HepG2 (cell line): Measurements from ENCODE around the gene BORCS5. TPM values are rescaled to one million over a fixed set of nuclear protein-coding genes. Genes with fewer than 3 reads are reported as not detected.

ENCODE experiments used
- ARNTL ChIP-seq: sonication (generic); formaldehyde crosslinking; IDR thresholded peaks from 2 replicates; pipeline ENCODE4 v1.4.0; 2020; ENCODE audit warnings: mild to moderate bottlenecking, missing genetic modification reagents
- CREB1 ChIP-seq, 2 experiments: fragments of 450-650 bp in 1 of 2; IDR thresholded peaks; 2 replicates each; pipeline ENCODE4 v1.6.1; 2016 to 2017; ENCODE audit warnings: control low read depth in 1 of 2, mild to moderate bottlenecking in 1 of 2, missing compliant biosample characterization in 1 of 2, missing genetic modification characterization in 1 of 2
- FOXP1 ChIP-seq, 2 experiments: fragments of 450-650 bp in 1 of 2; IDR thresholded peaks; 2 replicates each; pipeline ENCODE4 v1.6.1; 2017 to 2018; ENCODE audit warnings: antibody characterized with exemption in 1 of 2
- HMGA1 ChIP-seq: sonication (generic); formaldehyde crosslinking; conservative IDR thresholded peaks from 2 replicates; pipeline ENCODE4 v1.4.0; 2020; ENCODE audit warnings: missing genetic modification reagents
- HOXA9 ChIP-seq: sonication (generic); formaldehyde crosslinking; IDR thresholded peaks from 2 replicates; pipeline ENCODE4 v1.8.1; 2022; ENCODE audit warnings: missing genetic modification reagents, mild to moderate bottlenecking, moderate library complexity, borderline replicate concordance
- NR2F6 ChIP-seq, 2 experiments: IDR thresholded peaks; 2 replicates each; pipeline ENCODE4 v1.6.1; 2016; ENCODE audit warnings: antibody characterized with exemption in 1 of 2, mild to moderate bottlenecking in 1 of 2
- PCBP1 ChIP-seq: fragments of 200-400 bp; formaldehyde crosslinking; IDR thresholded peaks from 2 replicates; pipeline ENCODE4 v1.6.1; 2017; ENCODE audit warnings: mild to moderate bottlenecking, low read depth, low read length, borderline replicate concordance
- PLRG1 ChIP-seq: fragments of 450-650 bp; conservative IDR thresholded peaks from 2 replicates; pipeline ENCODE4 v1.6.1; 2016
- SCMH1 ChIP-seq: sonication (generic); formaldehyde crosslinking; IDR thresholded peaks from 2 replicates; pipeline ENCODE4 v1.9.0; 2021; ENCODE audit warnings: missing genetic modification reagents, mild to moderate bottlenecking, borderline replicate concordance
- ZMYM2 ChIP-seq: sonication (generic); formaldehyde crosslinking; IDR thresholded peaks from 2 replicates; pipeline ENCODE4 v1.8.0; 2022; ENCODE audit warnings: mild to moderate bottlenecking, missing genetic modification reagents
- ZNF451 ChIP-seq: sonication (generic); formaldehyde crosslinking; IDR thresholded peaks from 2 replicates; pipeline ENCODE4 v1.5.0; 2020; ENCODE audit warnings: mild to moderate bottlenecking, missing genetic modification reagents
- ZNF83 ChIP-seq: sonication (generic); formaldehyde crosslinking; IDR thresholded peaks from 2 replicates; pipeline ENCODE4 v1.4.0; 2020; ENCODE audit warnings: missing genetic modification reagents, mild to moderate bottlenecking, borderline replicate concordance
- polyA plus RNA-seq, 8 experiments: library from polyadenylated mRNA; depleted of rRNA in 3 of 8; stranded (reverse) in 7 of 8; unstranded in 1 of 8; fragments of >200 nt; fragmentation: Illumina TruSeq in 4 of 8; extraction: Trizol in 4 of 8; gene quantifications; 2 replicates each; pipeline versions ENCODE4 v1.2.1 to v1.2.3, GENCODE V29; 2011 to 2016; ENCODE audit warnings: low read depth in 4 of 8, missing spikeins in 1 of 8, mixed read lengths in 1 of 8; ENCODE audit not compliant: insufficient read depth in 1 of 8
- total RNA-seq, 5 experiments: library from RNA; depleted of rRNA; stranded (reverse); fragments of >200 nt; fragmentation: Illumina TruSeq; extraction: Trizol; gene quantifications; 2 replicates each; pipeline ENCODE4 v1.2.3, GENCODE V29; 2016; ENCODE audit warnings: low read depth in 1 of 5
- TF ChIP-seq, protein P1 (sequence below): IDR thresholded peaks from 2 replicates; pipeline ENCODE4 v1.6.1; 2018; ENCODE audit warnings: missing genetic modification reagents, mild to moderate bottlenecking, missing compliant biosample characterization
- TF ChIP-seq, protein P2 (sequence below): sonication (generic); formaldehyde crosslinking; IDR thresholded peaks from 2 replicates; pipeline ENCODE4 v1.5.1; 2020; ENCODE audit warnings: mild to moderate bottlenecking, missing genetic modification reagents, moderate library complexity
- TF ChIP-seq, protein P3 (sequence below): sonication (generic); formaldehyde crosslinking; IDR thresholded peaks from 2 replicates; pipeline ENCODE4 v1.4.0; 2020; ENCODE audit warnings: low read depth, missing genetic modification reagents
- TF ChIP-seq, protein P4 (sequence below): sonication (generic); formaldehyde crosslinking; IDR thresholded peaks from 2 replicates; pipeline ENCODE4 v1.4.0; 2020; ENCODE audit warnings: missing genetic modification reagents
- TF ChIP-seq, protein P5 (sequence below): sonication (generic); formaldehyde crosslinking; conservative IDR thresholded peaks from 2 replicates; pipeline ENCODE4 v1.4.0; 2020; ENCODE audit warnings: missing genetic modification reagents

The BORCS5 gene
- total and polyA plus RNA-seq, 2 of the 13 experiments (the other 11 are each of a cell fraction or from before 2014, with no cell fraction given): 3.9 to 4.7 TPM

DNA sequence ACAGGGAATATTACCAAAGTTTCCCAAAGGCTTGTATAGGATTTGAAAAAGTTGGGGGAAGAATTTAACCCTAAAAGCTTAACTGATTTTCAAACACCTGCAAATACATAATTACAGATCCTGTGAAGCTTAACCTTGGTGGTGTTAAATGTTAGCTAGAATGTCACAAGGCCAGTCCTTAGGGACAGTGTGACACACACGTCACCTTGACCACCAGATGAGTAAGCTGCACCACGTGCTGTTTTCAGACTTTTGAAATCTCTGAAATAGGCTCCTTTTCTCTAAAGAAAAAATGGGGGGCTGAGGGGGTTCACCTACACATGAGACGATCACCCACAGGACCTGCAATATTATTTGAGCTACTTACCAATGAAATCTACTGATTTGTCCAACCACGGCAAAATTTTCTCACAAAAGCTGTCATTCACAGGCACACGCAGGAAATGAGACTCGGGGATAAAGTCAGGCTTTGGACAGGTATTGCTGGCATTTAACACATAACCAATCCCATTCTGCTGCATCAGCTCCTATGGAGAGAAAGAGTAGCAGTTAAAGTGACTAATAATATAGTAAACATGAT lies 129.9 kb downstream of the BORCS5 start (continued):
- TF ChIP-seq NR2F6 (IDR thresholded peaks at IDR 0.05): 0 out of 2 replicates have a peak, but pooled peaks have one; percentile 19
- TF ChIP-seq NR2F6 (CRISPR knock-in tag; IDR thresholded peaks at IDR 0.05): peak; percentile 24; the same call in 1 of the 2 replicates
- TF ChIP-seq, protein P1, sequence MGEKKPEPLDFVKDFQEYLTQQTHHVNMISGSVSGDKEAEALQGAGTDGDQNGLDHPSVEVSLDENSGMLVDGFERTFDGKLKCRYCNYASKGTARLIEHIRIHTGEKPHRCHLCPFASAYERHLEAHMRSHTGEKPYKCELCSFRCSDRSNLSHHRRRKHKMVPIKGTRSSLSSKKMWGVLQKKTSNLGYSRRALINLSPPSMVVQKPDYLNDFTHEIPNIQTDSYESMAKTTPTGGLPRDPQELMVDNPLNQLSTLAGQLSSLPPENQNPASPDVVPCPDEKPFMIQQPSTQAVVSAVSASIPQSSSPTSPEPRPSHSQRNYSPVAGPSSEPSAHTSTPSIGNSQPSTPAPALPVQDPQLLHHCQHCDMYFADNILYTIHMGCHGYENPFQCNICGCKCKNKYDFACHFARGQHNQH (CRISPR knock-in tag): peak; percentile 45; the same call in 1 of the 2 replicates
- TF ChIP-seq, protein P2, sequence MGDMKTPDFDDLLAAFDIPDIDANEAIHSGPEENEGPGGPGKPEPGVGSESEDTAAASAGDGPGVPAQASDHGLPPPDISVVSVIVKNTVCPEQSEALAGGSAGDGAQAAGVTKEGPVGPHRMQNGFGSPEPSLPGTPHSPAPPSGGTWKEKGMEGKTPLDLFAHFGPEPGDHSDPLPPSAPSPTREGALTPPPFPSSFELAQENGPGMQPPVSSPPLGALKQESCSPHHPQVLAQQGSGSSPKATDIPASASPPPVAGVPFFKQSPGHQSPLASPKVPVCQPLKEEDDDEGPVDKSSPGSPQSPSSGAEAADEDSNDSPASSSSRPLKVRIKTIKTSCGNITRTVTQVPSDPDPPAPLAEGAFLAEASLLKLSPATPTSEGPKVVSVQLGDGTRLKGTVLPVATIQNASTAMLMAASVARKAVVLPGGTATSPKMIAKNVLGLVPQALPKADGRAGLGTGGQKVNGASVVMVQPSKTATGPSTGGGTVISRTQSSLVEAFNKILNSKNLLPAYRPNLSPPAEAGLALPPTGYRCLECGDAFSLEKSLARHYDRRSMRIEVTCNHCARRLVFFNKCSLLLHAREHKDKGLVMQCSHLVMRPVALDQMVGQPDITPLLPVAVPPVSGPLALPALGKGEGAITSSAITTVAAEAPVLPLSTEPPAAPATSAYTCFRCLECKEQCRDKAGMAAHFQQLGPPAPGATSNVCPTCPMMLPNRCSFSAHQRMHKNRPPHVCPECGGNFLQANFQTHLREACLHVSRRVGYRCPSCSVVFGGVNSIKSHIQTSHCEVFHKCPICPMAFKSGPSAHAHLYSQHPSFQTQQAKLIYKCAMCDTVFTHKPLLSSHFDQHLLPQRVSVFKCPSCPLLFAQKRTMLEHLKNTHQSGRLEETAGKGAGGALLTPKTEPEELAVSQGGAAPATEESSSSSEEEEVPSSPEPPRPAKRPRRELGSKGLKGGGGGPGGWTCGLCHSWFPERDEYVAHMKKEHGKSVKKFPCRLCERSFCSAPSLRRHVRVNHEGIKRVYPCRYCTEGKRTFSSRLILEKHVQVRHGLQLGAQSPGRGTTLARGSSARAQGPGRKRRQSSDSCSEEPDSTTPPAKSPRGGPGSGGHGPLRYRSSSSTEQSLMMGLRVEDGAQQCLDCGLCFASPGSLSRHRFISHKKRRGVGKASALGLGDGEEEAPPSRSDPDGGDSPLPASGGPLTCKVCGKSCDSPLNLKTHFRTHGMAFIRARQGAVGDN: peak; percentile 26; the same call in 1 of the 2 replicates
- no peak for TF ChIP-seq HMGA1
- TF ChIP-seq CREB1 (IDR thresholded peaks at IDR 0.05): 0 out of 2 replicates have a peak, but pooled peaks have one; percentile 15
- peak; percentile 74 for TF ChIP-seq CREB1 (CRISPR knock-in tag; IDR thresholded peaks at IDR 0.05)
- no peak for TF ChIP-seq PCBP1
- no peak for TF ChIP-seq ZNF451 (CRISPR knock-in tag)
- TF ChIP-seq ZMYM2 (CRISPR knock-in tag): no peak
- TF ChIP-seq FOXP1 (IDR thresholded peaks at IDR 0.05): no peak
- TF ChIP-seq FOXP1 (CRISPR knock-in tag; IDR thresholded peaks at IDR 0.05): peak; percentile 34; the same call in 1 of the 2 replicates
- no peak for TF ChIP-seq SCMH1 (CRISPR knock-in tag)
- TF ChIP-seq ZNF83 (CRISPR knock-in tag): no peak
- TF ChIP-seq, protein P3, sequence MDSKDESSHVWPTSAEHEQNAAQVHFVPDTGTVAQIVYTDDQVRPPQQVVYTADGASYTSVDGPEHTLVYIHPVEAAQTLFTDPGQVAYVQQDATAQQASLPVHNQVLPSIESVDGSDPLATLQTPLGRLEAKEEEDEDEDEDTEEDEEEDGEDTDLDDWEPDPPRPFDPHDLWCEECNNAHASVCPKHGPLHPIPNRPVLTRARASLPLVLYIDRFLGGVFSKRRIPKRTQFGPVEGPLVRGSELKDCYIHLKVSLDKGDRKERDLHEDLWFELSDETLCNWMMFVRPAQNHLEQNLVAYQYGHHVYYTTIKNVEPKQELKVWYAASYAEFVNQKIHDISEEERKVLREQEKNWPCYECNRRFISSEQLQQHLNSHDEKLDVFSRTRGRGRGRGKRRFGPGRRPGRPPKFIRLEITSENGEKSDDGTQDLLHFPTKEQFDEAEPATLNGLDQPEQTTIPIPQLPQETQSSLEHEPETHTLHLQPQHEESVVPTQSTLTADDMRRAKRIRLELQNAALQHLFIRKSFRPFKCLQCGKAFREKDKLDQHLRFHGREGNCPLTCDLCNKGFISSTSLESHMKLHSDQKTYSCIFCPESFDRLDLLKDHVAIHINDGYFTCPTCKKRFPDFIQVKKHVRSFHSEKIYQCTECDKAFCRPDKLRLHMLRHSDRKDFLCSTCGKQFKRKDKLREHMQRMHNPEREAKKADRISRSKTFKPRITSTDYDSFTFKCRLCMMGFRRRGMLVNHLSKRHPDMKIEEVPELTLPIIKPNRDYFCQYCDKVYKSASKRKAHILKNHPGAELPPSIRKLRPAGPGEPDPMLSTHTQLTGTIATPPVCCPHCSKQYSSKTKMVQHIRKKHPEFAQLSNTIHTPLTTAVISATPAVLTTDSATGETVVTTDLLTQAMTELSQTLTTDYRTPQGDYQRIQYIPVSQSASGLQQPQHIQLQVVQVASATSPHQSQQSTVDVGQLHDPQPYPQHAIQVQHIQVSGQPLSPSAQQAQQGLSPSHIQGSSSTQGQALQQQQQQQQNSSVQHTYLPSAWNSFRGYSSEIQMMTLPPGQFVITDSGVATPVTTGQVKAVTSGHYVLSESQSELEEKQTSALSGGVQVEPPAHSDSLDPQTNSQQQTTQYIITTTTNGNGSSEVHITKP (CRISPR knock-in tag): no peak
- no peak for TF ChIP-seq PLRG1
- TF ChIP-seq ARNTL (CRISPR knock-in tag): peak; percentile 92
- TF ChIP-seq, protein P4, sequence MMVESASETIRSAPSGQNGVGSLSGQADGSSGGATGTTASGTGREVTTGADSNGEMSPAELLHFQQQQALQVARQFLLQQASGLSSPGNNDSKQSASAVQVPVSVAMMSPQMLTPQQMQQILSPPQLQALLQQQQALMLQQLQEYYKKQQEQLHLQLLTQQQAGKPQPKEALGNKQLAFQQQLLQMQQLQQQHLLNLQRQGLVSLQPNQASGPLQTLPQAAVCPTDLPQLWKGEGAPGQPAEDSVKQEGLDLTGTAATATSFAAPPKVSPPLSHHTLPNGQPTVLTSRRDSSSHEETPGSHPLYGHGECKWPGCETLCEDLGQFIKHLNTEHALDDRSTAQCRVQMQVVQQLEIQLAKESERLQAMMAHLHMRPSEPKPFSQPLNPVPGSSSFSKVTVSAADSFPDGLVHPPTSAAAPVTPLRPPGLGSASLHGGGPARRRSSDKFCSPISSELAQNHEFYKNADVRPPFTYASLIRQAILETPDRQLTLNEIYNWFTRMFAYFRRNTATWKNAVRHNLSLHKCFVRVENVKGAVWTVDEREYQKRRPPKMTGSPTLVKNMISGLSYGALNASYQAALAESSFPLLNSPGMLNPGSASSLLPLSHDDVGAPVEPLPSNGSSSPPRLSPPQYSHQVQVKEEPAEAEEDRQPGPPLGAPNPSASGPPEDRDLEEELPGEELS (CRISPR knock-in tag): no peak
- TF ChIP-seq, protein P5, sequence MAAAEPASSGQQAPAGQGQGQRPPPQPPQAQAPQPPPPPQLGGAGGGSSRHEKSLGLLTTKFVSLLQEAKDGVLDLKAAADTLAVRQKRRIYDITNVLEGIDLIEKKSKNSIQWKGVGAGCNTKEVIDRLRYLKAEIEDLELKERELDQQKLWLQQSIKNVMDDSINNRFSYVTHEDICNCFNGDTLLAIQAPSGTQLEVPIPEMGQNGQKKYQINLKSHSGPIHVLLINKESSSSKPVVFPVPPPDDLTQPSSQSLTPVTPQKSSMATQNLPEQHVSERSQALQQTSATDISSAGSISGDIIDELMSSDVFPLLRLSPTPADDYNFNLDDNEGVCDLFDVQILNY: no peak
- no peak for TF ChIP-seq HOXA9 (CRISPR knock-in tag)
